MCF 10A (cell line): ENCODE data around the gene IVL. TPM values are rescaled to one million over a fixed set of nuclear protein-coding genes. Genes with fewer than 3 reads are reported as not detected.

Source experiments
- BruUV-seq: library from RNA; stranded (reverse); fragments of 400-500 nt; replicated peaks from 2 replicates; lab custom pipeline; 2021; lab: Mats Ljungman, UMichigan
- CTCF ChIA-PET: fragments of 300-600 bp; sonication (Branson Sonifier 250); formaldehyde crosslinking; extraction: SDS; loops from one replicate; lab custom pipeline; 2021; ENCODE audit warnings: antibody characterized with exemption, inconsistent platforms; lab: Yijun Ruan, JAX
- POLR2A ChIA-PET: fragments of 300-600, 350-650 bp; sonication (Branson Sonifier 250); formaldehyde crosslinking; extraction: SDS; loops from one replicate; lab custom pipeline; 2020; ENCODE audit warnings: antibody characterized with exemption, inconsistent platforms; lab: Yijun Ruan, JAX
- DNase-seq: peaks from one replicate; pipeline ENCODE4 v3.0.0-alpha.2; 2018; ENCODE audit not compliant: unreplicated experiment
- H3K27ac Mint-ChIP-seq: one replicate; pipeline ENCODE4 v1.8.0; 2022; ENCODE audit warnings: mild to moderate bottlenecking, low read depth, mixed read lengths; ENCODE audit not compliant: unreplicated experiment
- H3K27me3 Mint-ChIP-seq: one replicate; pipeline ENCODE4 v1.8.0; 2022; ENCODE audit warnings: mixed read lengths; ENCODE audit not compliant: insufficient read depth, unreplicated experiment
- H3K36me3 Mint-ChIP-seq: one replicate; pipeline ENCODE4 v1.8.0; 2022; ENCODE audit warnings: mild to moderate bottlenecking, moderate library complexity, mixed read lengths; ENCODE audit not compliant: insufficient read depth, unreplicated experiment
- H3K4me1 Mint-ChIP-seq: one replicate; pipeline ENCODE4 v1.8.0; 2022; ENCODE audit warnings: mixed read lengths; ENCODE audit not compliant: insufficient read depth, unreplicated experiment
- H3K4me3 Mint-ChIP-seq: one replicate; pipeline ENCODE4 v1.8.0; 2022; ENCODE audit warnings: mild to moderate bottlenecking, moderate library complexity, mixed read lengths; ENCODE audit not compliant: unreplicated experiment
- H3K9me3 Mint-ChIP-seq: one replicate; pipeline ENCODE4 v1.8.0; 2022; ENCODE audit warnings: mixed read lengths; ENCODE audit not compliant: unreplicated experiment
- CTCF ChIP-seq: fragments of 200-600 bp; IDR thresholded peaks from one replicate; pipeline ENCODE4 v1.8.0; 2022; ENCODE audit warnings: antibody characterized with exemption, mild to moderate bottlenecking; ENCODE audit not compliant: unreplicated experiment
- intact Hi-C: fragments of 100-400 bp; cut with micrococcal nuclease; formaldehyde crosslinking; loops from 2 replicates; pipeline ENCODE4 v1.14.1; 2022
- total RNA-seq: library from RNA; stranded (reverse); gene quantifications from 2 replicates; pipeline ENCODE4 v1.2.3, GENCODE V29; 2022

IVL gene
- total RNA-seq, 1 experiment from 2014 or later: 0.33 TPM

- peak overlapping the region; percentile 1 for H3K27ac Mint-ChIP-seq
- intact Hi-C loops: no loop called here
- no peak for TF ChIP-seq CTCF
- ChIA-PET CTCF (interaction anchor here (0.7 to 5.7 kb wide), 8 partner anchors 10 to 321 kb away, joined by 3 to 44 read pairs (median 8); no protein-coding TSS in a partner anchor), POLR2A (no interaction called here)
- peaks cover 11% of the 10 kb centered on the region for H3K4me1 Mint-ChIP-seq
- DNase-seq: no peak
- BruUV-seq: no TSS peak
- H3K27me3 Mint-ChIP-seq: no peaks in the 10 kb centered on the region
- H3K9me3 Mint-ChIP-seq: peaks cover 13% of the 10 kb centered on the region
- no peak overlapping the region for H3K4me3 Mint-ChIP-seq
- no peaks in the 10 kb centered on the region for H3K36me3 Mint-ChIP-seq
Measured at GRCh38 chr1:152912900-152913299, 4.6 kb downstream of the IVL start.

GRCh38 chr1:152917794-152918193, 9.4 kb downstream of the IVL start:
- peak; percentile 40 for TF ChIP-seq CTCF
- Mint-ChIP-seq H3K27ac (no peak overlapping the region), H3K9me3 (peaks cover 13% of the 10 kb centered on the region), H3K27me3 (no peaks in the 10 kb centered on the region), H3K36me3 (no peaks in the 10 kb centered on the region), H3K4me3 (no peak overlapping the region), H3K4me1 (peaks cover 8% of the 10 kb centered on the region)
- ChIA-PET CTCF (interaction anchor here (0.6 to 8.0 kb wide), 16 partner anchors 9 to 420 kb away, joined by 3 to 172 read pairs (median 4); no protein-coding TSS in a partner anchor), POLR2A (no interaction called here)
- DNase-seq: peak; percentile 37
- intact Hi-C loops: loop anchor here (1.0 kb wide), 1 partner anchor 275 kb away; no protein-coding TSS in a partner anchor
- BruUV-seq: no TSS peak

GRCh38 chr1:152919071-152919470, 10.7 kb downstream of the IVL start:
- H3K4me3 Mint-ChIP-seq: no peak overlapping the region
- no peak for DNase-seq
- H3K9me3 Mint-ChIP-seq: peaks cover 13% of the 10 kb centered on the region
- no peak for TF ChIP-seq CTCF
- H3K27ac Mint-ChIP-seq: no peak overlapping the region
- H3K36me3 Mint-ChIP-seq: no peaks in the 10 kb centered on the region
- intact Hi-C loops: no loop called here
- H3K4me1 Mint-ChIP-seq: peaks cover 5% of the 10 kb centered on the region
- ChIA-PET CTCF (interaction anchor here (0.6 to 8.0 kb wide), 15 partner anchors 10 to 303 kb away, joined by 3 to 172 read pairs (median 4); partner anchors contain the start of gene SMCP), POLR2A (no interaction called here)
- H3K27me3 Mint-ChIP-seq: no peaks in the 10 kb centered on the region
- no TSS peak for BruUV-seq

- TF ChIP-seq CTCF: no peak
- peak; percentile 36 for DNase-seq
- intact Hi-C loops: no loop called here
- ChIA-PET CTCF (interaction anchor here (0.7 to 6.0 kb wide), 6 partner anchors 51 to 268 kb away, joined by 3 to 186 read pairs (median 9); no protein-coding TSS in a partner anchor), POLR2A (interaction anchor here (0.6 to 1.2 kb wide), 2 partner anchors 36 to 55 kb away, joined by 3 read pairs; no protein-coding TSS in a partner anchor)
- BruUV-seq: no TSS peak
- Mint-ChIP-seq H3K27ac (no peak overlapping the region), H3K4me1 (peaks cover 11% of the 10 kb centered on the region), H3K4me3 (no peak overlapping the region), H3K27me3 (no peaks in the 10 kb centered on the region), H3K9me3 (no peaks in the 10 kb centered on the region), H3K36me3 (no peaks in the 10 kb centered on the region)
Measured at GRCh38 chr1:152924191-152924590, 15.8 kb downstream of the IVL start.
